Bronchus fibroblast of lung (primary cell): ENCODE measurements around the gene SUV39H2. TPM values are rescaled to one million over a fixed set of nuclear protein-coding genes. Genes with fewer than 3 reads are reported as not detected.

ENCODE experiments used
- total RNA-seq: library from RNA; depleted of rRNA; stranded (reverse); fragments of >200 nt; gene quantifications from 2 replicates; pipeline ENCODE4 v1.2.3, GENCODE V29; 2015

Gene SUV39H2
- 17.5 and 18.2 TPM in 2 replicates for total RNA-seq

GRCh38 chr10:14878266-14879123 is at the start of gene SUV39H2:
SUV39H2 (plus strand) TSS chr10:14878866; CDS start chr10:14878889, 23 bp downstream.

GRCh38 chr10:14837757-14838581 is 40.7 kb upstream of the SUV39H2 start, which contains the start of the genes CDNF, HSPA14 and MSANTD7:
CDNF (minus strand) TSS chr10:14838037; CDS start chr10:14837946, 91 bp downstream.
HSPA14 (plus strand) TSS chr10:14838306; CDS start chr10:14838403, 97 bp downstream.
MSANTD7 (plus strand) TSS chr10:14838306; CDS start chr10:14842285, 3,979 bp downstream.

Other genes with a start within 250 kb of the SUV39H2 start
- 10.8 and 11.3 TPM in 2 replicates for gene FAM107B, start 104.0 kb upstream of the SUV39H2 start, total RNA-seq
- 0.34 and 1.9 TPM in 2 replicates for gene CDNF, start 40.8 kb upstream of the SUV39H2 start, total RNA-seq
- gene HSPA14, start 40.6 kb upstream of the SUV39H2 start, total RNA-seq, result 15.3 and 16.6 TPM in 2 replicates
- 9.8 and 11.3 TPM in 2 replicates for gene MSANTD7, start 40.6 kb upstream of the SUV39H2 start, total RNA-seq
- gene DCLRE1C, start 75.2 kb downstream of the SUV39H2 start, total RNA-seq, result 6.6 and 7.9 TPM in 2 replicates
- 0.15 TPM in 1 of 2 replicates, not detected in the other for gene MEIG1, start 80.5 kb downstream of the SUV39H2 start, total RNA-seq
- gene OLAH, start 165.1 kb downstream of the SUV39H2 start, total RNA-seq, result under 0.01 TPM in 1 of 2 replicates, not detected in the other
- gene ACBD7, start 209.9 kb downstream of the SUV39H2 start, total RNA-seq, result 3.4 and 3.9 TPM in 2 replicates
- 9.4 and 11.6 TPM in 2 replicates for gene RPP38, start 218.5 kb downstream of the SUV39H2 start, total RNA-seq